GM12873 (cell line): ENCODE results near the gene MGAT4B.

Experiments used
- CTCF ChIP-seq: IDR thresholded peaks from 2 replicates; pipeline ENCODE4 v1.5.1; 2012; ENCODE audit warnings: low read depth, mild to moderate bottlenecking, moderate library complexity, low read length, control low read depth; ENCODE audit not compliant: insufficient read depth; ENCODE audit errors: missing control alignments

MGAT4B gene

GRCh38 chr5:179798771-179799643 is 7.7 kb downstream of the MGAT4B start:
- TF ChIP-seq CTCF, result no peak

- no peak for TF ChIP-seq CTCF
These were observed 8.4 kb downstream of the MGAT4B start for GRCh38 chr5:179798144-179798770.

GRCh38 chr5:179797741-179798140 is 8.9 kb downstream of the MGAT4B start:
- no peak for TF ChIP-seq CTCF

- TF ChIP-seq CTCF, result no peak
These were observed 9.6 kb downstream of the MGAT4B start for GRCh38 chr5:179796877-179797608.

GRCh38 chr5:179795863-179796833 is 10.5 kb downstream of the MGAT4B start:
- peak; percentile 69 for TF ChIP-seq CTCF

- TF ChIP-seq CTCF, result no peak
These were observed 11.4 kb downstream of the MGAT4B start for GRCh38 chr5:179795049-179795862.
